Gastroesophageal sphincter (tissue), 4 donors: Measurements from ENCODE around the gene CAPN8. TPM values are rescaled to one million over a fixed set of nuclear protein-coding genes. Genes with fewer than 3 reads are reported as not detected.

ENCODE experiments used
- ATAC-seq: fragments of 150-250 bp; one replicate; pipeline ENCODE4 v1.9.1; 2016; ENCODE audit warnings: mild to moderate bottlenecking, moderate library complexity
- H3K27ac ChIP-seq, 4 donors: fragments of 200-600 bp; sonication (generic) in 3 of 4; 1 replicate in 3 of 4; 2 replicates in 1 of 4; pipeline ENCODE4 v1.5.1; 2016 to 2019
- H3K27me3 ChIP-seq: fragments of 200-600 bp; sonication (generic); one replicate; pipeline ENCODE4 v1.5.1; 2019
- H3K36me3 ChIP-seq, 2 donors: fragments of 200-600 bp; sonication (generic); one replicate each; pipeline ENCODE4 v1.5.1; 2019; ENCODE audit warnings: control low read depth in 1 of 2
- H3K4me1 ChIP-seq, 3 donors: fragments of 200-600 bp; sonication (generic); 1 replicate in 2 of 3; 2 replicates in 1 of 3; pipeline ENCODE4 v1.5.1; 2016 to 2019; ENCODE audit warnings: control low read depth in 2 of 3
- H3K4me3 ChIP-seq, 2 donors: fragments of 200-600 bp; sonication (generic); one replicate each; pipeline ENCODE4 v1.5.1; 2019; ENCODE audit warnings: mild to moderate bottlenecking in 1 of 2, moderate library complexity in 1 of 2
- H3K9me3 ChIP-seq, 3 donors: fragments of 200-600 bp; sonication (generic); one replicate each; pipeline ENCODE4 v1.5.1; 2017 to 2019; ENCODE audit warnings: control low read depth in 2 of 3
- EP300 ChIP-seq: sonication (generic); formaldehyde crosslinking; IDR thresholded peaks from one replicate; pipeline ENCODE4 v1.6.1; 2017; ENCODE audit warnings: antibody characterized with exemption, mild to moderate bottlenecking
- POLR2A ChIP-seq, 2 donors: fragments of 450-650 bp; IDR thresholded peaks; one replicate each; pipeline ENCODE4 v1.6.1; 2017; ENCODE audit warnings: antibody characterized with exemption in 2 of 2, mild to moderate bottlenecking in 2 of 2, moderate library complexity in 1 of 2
- POLR2AphosphoS5 ChIP-seq: sonication (generic); formaldehyde crosslinking; IDR thresholded peaks from one replicate; pipeline ENCODE4 v1.6.1; 2017; ENCODE audit warnings: antibody characterized with exemption
- WGBS, 2 donors: methylation state at CpG; one replicate each; pipeline ENCODE4 v1.1.5; 2018; ENCODE audit warnings: low coverage in 1 of 2; 5-methylcytosine and 5-hydroxymethylcytosine counted together
- total RNA-seq, 4 donors: library from RNA; depleted of rRNA; stranded (reverse); fragments of >200 nt; gene quantifications; one replicate each; pipeline ENCODE4 v1.1.0, GENCODE V29; 2016
- TF ChIP-seq, protein P1 (sequence below), 4 experiments: fragments of 200-600 bp in 2 of 4; fragments of 450-650 bp in 2 of 4; sonication (generic) in 1 of 4; IDR thresholded peaks; one replicate each; pipeline ENCODE4 v1.5.1; 2017 to 2019; ENCODE audit warnings: antibody characterized with exemption in 4 of 4, mild to moderate bottlenecking in 2 of 4, moderate library complexity in 2 of 4

Gene CAPN8
- total RNA-seq, 4 donors from 2014 or later, result 0.45 TPM; not detected in 3

DNA sequence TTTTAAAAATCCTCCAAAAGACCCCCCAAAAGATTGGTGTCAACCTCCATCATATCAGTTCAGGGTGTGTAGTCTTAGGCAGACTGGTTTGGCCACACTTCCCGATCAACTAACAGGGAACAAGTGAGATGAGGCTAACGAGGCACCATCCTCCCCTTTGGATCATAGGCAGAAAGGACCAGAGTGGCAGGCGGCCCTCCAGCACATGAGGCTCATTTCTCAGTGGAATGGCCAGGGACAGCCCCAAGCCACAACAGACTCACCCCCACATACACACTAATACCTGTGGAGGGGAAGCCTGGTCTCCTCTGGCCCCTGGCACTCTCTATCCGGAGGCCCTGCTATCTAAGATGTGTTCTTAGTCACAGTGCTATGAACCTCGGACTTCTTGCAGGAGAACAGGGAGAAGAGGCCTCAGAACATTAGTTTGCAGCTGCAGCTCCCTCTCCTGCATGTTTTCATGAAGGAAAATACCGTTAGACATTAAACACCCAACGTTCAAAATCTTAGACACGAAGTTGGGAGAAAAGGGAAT, 29.6 kb upstream of the CAPN8 start:
- no peak for ATAC-seq
- no peaks in the 10 kb centered on the region for H3K36me3 ChIP-seq
- no peaks in the 10 kb centered on the region for H3K27me3 ChIP-seq
- H3K4me1 ChIP-seq, result peaks cover 0 to 7% (median 0%) of the 10 kb centered on the region in 3 donors
- no peaks in the 10 kb centered on the region for H3K9me3 ChIP-seq
- H3K27ac ChIP-seq, result no peak overlapping the region
- H3K4me3 ChIP-seq, result no peak overlapping the region
- WGBS, 2 donors, result 51 to 85% methylated on average over 2 to 8 of the region's 8 CpGs
- TF ChIP-seq POLR2A (IDR thresholded peaks at IDR 0.05) (no peak), POLR2AphosphoS5 (no peak), EP300 (no peak)
- TF ChIP-seq, protein P1, sequence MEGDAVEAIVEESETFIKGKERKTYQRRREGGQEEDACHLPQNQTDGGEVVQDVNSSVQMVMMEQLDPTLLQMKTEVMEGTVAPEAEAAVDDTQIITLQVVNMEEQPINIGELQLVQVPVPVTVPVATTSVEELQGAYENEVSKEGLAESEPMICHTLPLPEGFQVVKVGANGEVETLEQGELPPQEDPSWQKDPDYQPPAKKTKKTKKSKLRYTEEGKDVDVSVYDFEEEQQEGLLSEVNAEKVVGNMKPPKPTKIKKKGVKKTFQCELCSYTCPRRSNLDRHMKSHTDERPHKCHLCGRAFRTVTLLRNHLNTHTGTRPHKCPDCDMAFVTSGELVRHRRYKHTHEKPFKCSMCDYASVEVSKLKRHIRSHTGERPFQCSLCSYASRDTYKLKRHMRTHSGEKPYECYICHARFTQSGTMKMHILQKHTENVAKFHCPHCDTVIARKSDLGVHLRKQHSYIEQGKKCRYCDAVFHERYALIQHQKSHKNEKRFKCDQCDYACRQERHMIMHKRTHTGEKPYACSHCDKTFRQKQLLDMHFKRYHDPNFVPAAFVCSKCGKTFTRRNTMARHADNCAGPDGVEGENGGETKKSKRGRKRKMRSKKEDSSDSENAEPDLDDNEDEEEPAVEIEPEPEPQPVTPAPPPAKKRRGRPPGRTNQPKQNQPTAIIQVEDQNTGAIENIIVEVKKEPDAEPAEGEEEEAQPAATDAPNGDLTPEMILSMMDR (IDR thresholded peaks at IDR 0.05), result no peak

DNA sequence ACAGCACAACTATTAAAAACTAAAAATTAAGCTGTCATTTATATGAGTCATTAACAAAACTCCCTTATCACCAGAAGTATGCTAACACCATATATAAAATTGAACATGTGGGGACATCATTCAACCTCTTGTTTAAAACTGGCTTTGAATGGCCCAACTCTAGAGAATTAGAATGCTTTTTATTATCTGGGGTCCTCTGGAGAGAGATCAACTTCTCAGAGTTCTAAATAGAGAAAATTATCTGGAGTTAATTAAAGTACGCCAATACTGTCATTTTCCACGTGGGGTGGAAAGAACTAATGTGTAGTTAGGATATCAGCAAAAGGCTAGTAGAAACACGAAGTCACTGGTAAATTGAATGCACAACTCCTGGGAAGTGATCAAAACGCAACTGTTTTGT, 25.6 kb upstream of the CAPN8 start:
- Histone ChIP-seq H3K4me1 (no peaks in the 10 kb centered on the region), H3K4me3 (no peak overlapping the region), H3K27me3 (peaks cover 7% of the 10 kb centered on the region), H3K27ac (no peak overlapping the region), H3K36me3 (no peaks in the 10 kb centered on the region), H3K9me3 (no peaks in the 10 kb centered on the region)
- WGBS, 2 donors, result 72 to 76% methylated on average over 4 of the region's 4 CpGs
- no peak for ATAC-seq
- TF ChIP-seq EP300, result no peak
- TF ChIP-seq POLR2AphosphoS5, result no peak
- TF ChIP-seq, protein P1 (IDR thresholded peaks at IDR 0.05), result no peak
- TF ChIP-seq POLR2A (IDR thresholded peaks at IDR 0.05), result no peak

DNA sequence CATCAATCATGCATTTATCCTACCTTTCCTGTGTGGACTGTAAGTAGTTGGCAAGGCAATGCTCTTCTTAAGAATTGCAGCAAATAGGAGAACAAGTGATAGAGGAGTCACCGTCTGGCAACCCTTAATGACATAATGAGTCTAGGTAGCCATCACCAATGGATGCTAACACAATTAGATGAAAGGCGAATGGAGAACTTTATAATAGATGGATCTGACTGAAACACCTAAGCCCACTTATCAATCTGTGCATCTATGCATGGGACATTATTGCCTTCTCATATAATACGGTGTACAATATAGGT, 18.9 kb upstream of the CAPN8 start:
- no peak overlapping the region for H3K4me3 ChIP-seq
- H3K36me3 ChIP-seq, result no peaks in the 10 kb centered on the region
- no peaks in the 10 kb centered on the region for H3K9me3 ChIP-seq
- no peak overlapping the region for H3K27ac ChIP-seq
- peaks cover 7% of the 10 kb centered on the region for H3K27me3 ChIP-seq
- TF ChIP-seq EP300, result no peak
- TF ChIP-seq, protein P1 (IDR thresholded peaks at IDR 0.05), result no peak
- no peak for TF ChIP-seq POLR2A (IDR thresholded peaks at IDR 0.05)
- TF ChIP-seq POLR2AphosphoS5, result no peak
- 71 to 74% methylated on average over 3 of the region's 3 CpGs for WGBS, 2 donors
- no peaks in the 10 kb centered on the region for H3K4me1 ChIP-seq
- no peak for ATAC-seq

DNA sequence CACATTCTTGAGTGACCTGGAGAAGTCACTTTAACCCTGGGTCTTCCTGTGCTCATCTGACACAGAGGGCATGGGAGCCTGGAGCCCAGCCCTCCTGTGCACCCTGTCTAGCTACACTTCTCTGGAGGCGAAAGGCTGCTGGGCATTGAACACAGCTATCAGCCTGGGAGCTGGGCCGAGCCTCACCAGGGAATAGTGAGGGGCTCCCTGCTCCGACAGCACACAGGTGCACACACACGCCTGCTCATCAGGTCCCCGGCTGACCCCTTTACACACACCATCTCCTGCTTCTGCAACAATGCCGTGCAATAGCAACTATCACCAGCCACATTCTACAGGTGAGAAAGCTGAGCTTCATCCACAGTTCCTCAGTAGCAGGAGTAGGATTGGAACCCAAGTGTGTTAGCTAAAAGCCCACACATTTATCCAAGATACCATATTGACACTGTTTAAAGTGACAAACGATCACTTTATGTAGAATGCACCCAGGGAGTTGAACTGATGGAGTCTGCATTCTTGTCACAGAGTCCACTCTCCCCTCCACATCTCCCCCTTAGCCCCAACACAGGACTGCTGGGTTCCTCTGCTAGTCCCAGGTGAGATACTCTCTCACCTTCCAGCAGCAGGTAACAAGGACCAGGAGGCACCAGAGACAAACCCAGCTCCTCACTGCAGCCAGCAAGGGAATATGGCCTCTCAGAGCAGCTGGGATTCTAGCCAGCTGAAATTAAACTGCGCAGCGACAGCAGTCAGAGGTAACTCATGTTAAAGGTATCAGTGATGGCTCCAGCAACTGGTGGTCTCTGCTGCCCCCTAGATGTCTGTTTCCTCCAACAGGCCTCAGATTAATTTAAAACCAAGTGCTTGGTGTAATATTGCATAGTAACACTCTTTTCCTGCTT, 18.3 kb upstream of the CAPN8 start:
- 0 to 21% methylated on average over 1 to 3 of the region's 9 CpGs for WGBS, 2 donors
- no peak for TF ChIP-seq POLR2AphosphoS5
- TF ChIP-seq EP300, result no peak
- TF ChIP-seq, protein P1 (IDR thresholded peaks at IDR 0.05), result peak; percentile 40 to 59 (median 52)
- ATAC-seq, result no peak

DNA sequence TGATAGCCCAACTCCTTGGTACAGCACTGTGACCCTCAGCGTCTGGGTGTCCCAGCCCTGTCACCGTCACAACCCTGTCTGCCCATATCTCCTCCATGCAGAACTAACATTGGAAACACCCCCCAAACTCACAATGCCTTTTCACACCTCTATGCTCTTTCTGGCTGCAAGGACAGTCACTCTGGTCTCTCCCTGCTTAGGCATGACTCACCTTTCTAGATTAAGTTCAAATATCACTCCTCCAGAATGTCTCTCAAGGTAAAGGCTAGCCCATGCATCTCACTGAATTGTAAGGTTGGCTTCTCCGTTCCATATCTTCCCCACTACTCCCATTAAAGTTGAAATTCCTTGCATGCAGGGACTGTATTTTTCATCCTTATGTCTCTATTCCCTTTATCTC, 17.0 kb upstream of the CAPN8 start:
- ATAC-seq, result no peak
- Histone ChIP-seq H3K9me3 (no peaks in the 10 kb centered on the region), H3K4me3 (no peak overlapping the region), H3K36me3 (no peaks in the 10 kb centered on the region), H3K27me3 (no peaks in the 10 kb centered on the region), H3K4me1 (no peaks in the 10 kb centered on the region), H3K27ac (no peak overlapping the region)
- TF ChIP-seq POLR2A (IDR thresholded peaks at IDR 0.05) (no peak), EP300 (no peak), POLR2AphosphoS5 (no peak)
- TF ChIP-seq, protein P1 (IDR thresholded peaks at IDR 0.05), result no peak
- WGBS, 2 donors, result 86 to 95% methylated on average over 3 of the region's 3 CpGs

More for the DNA sequence above, 18.3 kb upstream of the CAPN8 start:
- H3K4me3 ChIP-seq, result no peak overlapping the region
- H3K4me1 ChIP-seq, result no peaks in the 10 kb centered on the region
- no peak overlapping the region for H3K27ac ChIP-seq
- peaks cover 6% of the 10 kb centered on the region for H3K27me3 ChIP-seq
- no peaks in the 10 kb centered on the region for H3K36me3 ChIP-seq
- no peaks in the 10 kb centered on the region for H3K9me3 ChIP-seq
